Breast epithelium (tissue), 4 donors: ENCODE data around the gene CFL2. TPM values are rescaled to one million over a fixed set of nuclear protein-coding genes. Genes with fewer than 3 reads are reported as not detected.

Source experiments
- DNase-seq, 2 donors: peaks; one replicate each; pipeline ENCODE4 v3.0.0-alpha.2; 2019; ENCODE audit warnings: low spot score in 2 of 2
- H3K27ac ChIP-seq, 2 donors: fragments of 200-600 bp; sonication (generic) in 1 of 2; one replicate each; pipeline ENCODE4 v1.5.1; 2016 to 2019; ENCODE audit warnings: mild to moderate bottlenecking in 1 of 2
- H3K27me3 ChIP-seq, 2 donors: fragments of 200-600 bp; sonication (generic) in 1 of 2; one replicate each; pipeline versions ENCODE4 v1.5.1 to v1.6.0; 2017 to 2019; ENCODE audit warnings: control low read depth in 1 of 2, mild to moderate bottlenecking in 1 of 2
- H3K36me3 ChIP-seq: fragments of 200-600 bp; one replicate; pipeline ENCODE4 v1.5.1; 2019
- H3K4me1 ChIP-seq, 2 donors: fragments of 200-600 bp; sonication (generic); one replicate each; pipeline ENCODE4 v1.5.1; 2016 to 2019; ENCODE audit warnings: control low read depth in 1 of 2
- H3K4me3 ChIP-seq, 3 donors: fragments of 200-600 bp; sonication (generic); 1 replicate in 2 of 3; 2 replicates in 1 of 3; pipeline ENCODE4 v1.5.1; 2016 to 2019; ENCODE audit warnings: mild to moderate bottlenecking in 3 of 3, moderate library complexity in 2 of 3
- H3K9me3 ChIP-seq, 2 donors: fragments of 200-600 bp; sonication (generic) in 1 of 2; one replicate each; pipeline ENCODE4 v1.5.1; 2016 to 2019; ENCODE audit warnings: control low read depth in 1 of 2
- POLR2A ChIP-seq: fragments of 450-650 bp; IDR thresholded peaks from one replicate; pipeline ENCODE4 v1.6.1; 2016; ENCODE audit warnings: antibody characterized with exemption, mild to moderate bottlenecking, moderate library complexity
- POLR2AphosphoS5 ChIP-seq, 3 donors: sonication (generic); formaldehyde crosslinking; IDR thresholded peaks; one replicate each; pipeline ENCODE4 v1.6.1; 2017; ENCODE audit warnings: antibody characterized with exemption in 3 of 3
- intact Hi-C: fragments of 100-400 bp; cut with DNase I; formaldehyde crosslinking; loops from one replicate; pipeline ENCODE4 v1.15.1; 2023; ENCODE audit warnings: low total_unique reads
- total RNA-seq, 3 donors: library from RNA; depleted of rRNA; stranded (reverse); fragments of >200 nt; gene quantifications; one replicate each; pipeline ENCODE4 v1.1.0, GENCODE V29; 2016
- TF ChIP-seq, protein P1 (sequence below), 3 donors: fragments of 450-650 bp; IDR thresholded peaks; one replicate each; pipeline ENCODE4 v1.5.1; 2016 to 2017; ENCODE audit warnings: antibody characterized with exemption in 3 of 3, mild to moderate bottlenecking in 3 of 3, moderate library complexity in 3 of 3

CFL2 gene
- total RNA-seq, 3 donors from 2014 or later, result 28.8 to 75.2 (median 34.4) TPM

DNA sequence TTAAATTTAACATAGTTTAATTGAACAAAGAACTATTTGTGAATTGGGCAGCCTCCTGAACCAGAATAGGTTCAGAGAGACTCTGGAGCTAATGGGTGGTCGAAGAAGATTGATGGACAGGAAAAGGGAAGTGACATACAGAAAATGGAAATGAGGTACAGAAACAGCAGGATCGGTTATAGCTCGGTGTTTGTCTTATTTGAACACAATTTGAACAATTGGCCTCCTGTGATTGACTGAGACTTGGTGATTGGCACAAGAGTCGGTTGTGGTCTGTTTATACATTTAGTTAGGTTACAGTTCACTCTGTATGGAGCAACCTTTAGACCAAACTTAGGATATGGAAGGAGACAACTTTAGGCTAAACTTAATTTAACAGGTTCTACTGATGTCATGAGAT lies 18.4 kb upstream of the CFL2 start:
- H3K4me1 ChIP-seq, result no peaks in the 10 kb centered on the region
- intact Hi-C loops, result no loop called here
- H3K27me3 ChIP-seq, result no peaks in the 10 kb centered on the region

DNA sequence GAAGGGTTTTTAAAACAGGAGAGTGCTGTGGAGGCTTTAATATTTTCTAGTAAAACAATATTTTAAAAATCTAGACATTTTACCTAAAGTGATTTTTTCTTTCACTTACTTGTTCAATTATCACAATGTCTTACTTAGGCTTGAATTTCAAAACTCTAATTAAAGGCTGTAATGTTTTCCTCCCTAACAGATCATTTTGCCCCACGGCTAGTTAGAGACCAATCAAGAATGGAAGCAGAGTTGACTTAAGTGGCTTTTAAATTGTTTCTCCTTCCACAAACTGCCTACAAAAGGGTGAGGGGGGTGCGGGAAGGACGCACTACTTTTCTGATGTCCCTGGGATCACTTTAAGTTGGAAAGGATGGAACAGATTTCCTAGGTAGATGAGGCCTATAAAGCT lies 9.5 kb upstream of the CFL2 start:
- no peak for DNase-seq
- Histone ChIP-seq H3K9me3 (no peaks in the 10 kb centered on the region), H3K27ac (no peak overlapping the region), H3K27me3 (no peaks in the 10 kb centered on the region), H3K4me1 (no peaks in the 10 kb centered on the region), H3K4me3 (no peak overlapping the region), H3K36me3 (no peaks in the 10 kb centered on the region)
- intact Hi-C loops, result no loop called here
- TF ChIP-seq, protein P1, sequence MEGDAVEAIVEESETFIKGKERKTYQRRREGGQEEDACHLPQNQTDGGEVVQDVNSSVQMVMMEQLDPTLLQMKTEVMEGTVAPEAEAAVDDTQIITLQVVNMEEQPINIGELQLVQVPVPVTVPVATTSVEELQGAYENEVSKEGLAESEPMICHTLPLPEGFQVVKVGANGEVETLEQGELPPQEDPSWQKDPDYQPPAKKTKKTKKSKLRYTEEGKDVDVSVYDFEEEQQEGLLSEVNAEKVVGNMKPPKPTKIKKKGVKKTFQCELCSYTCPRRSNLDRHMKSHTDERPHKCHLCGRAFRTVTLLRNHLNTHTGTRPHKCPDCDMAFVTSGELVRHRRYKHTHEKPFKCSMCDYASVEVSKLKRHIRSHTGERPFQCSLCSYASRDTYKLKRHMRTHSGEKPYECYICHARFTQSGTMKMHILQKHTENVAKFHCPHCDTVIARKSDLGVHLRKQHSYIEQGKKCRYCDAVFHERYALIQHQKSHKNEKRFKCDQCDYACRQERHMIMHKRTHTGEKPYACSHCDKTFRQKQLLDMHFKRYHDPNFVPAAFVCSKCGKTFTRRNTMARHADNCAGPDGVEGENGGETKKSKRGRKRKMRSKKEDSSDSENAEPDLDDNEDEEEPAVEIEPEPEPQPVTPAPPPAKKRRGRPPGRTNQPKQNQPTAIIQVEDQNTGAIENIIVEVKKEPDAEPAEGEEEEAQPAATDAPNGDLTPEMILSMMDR (IDR thresholded peaks at IDR 0.05), result no peak
- TF ChIP-seq POLR2A, result no peak
- no peak for TF ChIP-seq POLR2AphosphoS5 (IDR thresholded peaks at IDR 0.05)

More for the DNA sequence above, 18.4 kb upstream of the CFL2 start:
- H3K36me3 ChIP-seq, result no peaks in the 10 kb centered on the region
- H3K4me3 ChIP-seq, result no peak overlapping the region
- TF ChIP-seq, protein P1 (IDR thresholded peaks at IDR 0.05), result no peak
- no peak for TF ChIP-seq POLR2A
- no peak for TF ChIP-seq POLR2AphosphoS5 (IDR thresholded peaks at IDR 0.05)
- no peak for DNase-seq
- H3K9me3 ChIP-seq, result no peaks in the 10 kb centered on the region
- no peak overlapping the region for H3K27ac ChIP-seq

DNA sequence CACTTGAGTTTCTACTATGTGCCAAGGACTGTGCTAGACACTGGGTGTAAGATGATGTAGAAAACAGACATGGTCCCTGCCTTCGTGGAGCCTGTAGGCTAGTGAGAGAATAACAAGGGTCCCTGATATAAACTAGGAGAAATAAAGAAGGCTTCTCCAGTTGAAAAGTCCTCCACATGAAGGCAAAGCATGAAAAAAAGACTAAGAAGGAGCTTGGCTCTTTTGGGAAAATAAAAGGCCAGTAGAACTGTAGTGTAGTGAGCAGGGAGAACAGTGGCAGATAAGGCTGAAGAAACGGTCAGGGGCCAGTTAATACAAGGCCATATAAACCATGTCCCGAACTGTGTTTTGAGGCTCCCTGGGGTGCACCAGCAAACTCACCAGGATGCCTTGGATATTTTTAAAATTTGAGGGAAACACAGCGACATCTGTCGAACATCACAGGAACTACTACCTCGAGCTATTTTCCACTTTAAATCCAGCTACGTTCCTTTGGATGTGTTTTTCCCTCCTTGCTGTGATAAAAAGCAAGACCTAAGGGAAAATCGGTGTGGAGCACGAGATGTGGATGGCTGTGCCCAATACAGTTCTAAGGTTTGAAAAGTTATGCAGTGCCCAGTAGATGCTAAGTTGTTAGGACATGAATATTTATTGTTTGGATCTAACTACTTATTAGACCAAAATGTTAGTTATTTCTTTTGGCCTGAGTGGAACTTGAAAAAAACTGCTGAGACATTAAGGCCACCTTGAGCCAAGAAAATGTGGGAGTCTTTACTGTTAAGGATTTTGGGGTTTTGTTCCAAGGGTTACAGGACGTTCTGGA lies 8.5 kb upstream of the CFL2 start:
- H3K27ac ChIP-seq, result no peak overlapping the region
- no peaks in the 10 kb centered on the region for H3K9me3 ChIP-seq
- intact Hi-C loops, result no loop called here
- H3K4me3 ChIP-seq, result no peak overlapping the region
- TF ChIP-seq POLR2AphosphoS5 (IDR thresholded peaks at IDR 0.05), result no peak
- TF ChIP-seq, protein P1 (IDR thresholded peaks at IDR 0.05), result peak; percentile 61 to 71 (median 63)
- DNase-seq, result no peak
- no peaks in the 10 kb centered on the region for H3K36me3 ChIP-seq
- H3K27me3 ChIP-seq, result no peaks in the 10 kb centered on the region
- H3K4me1 ChIP-seq, result no peaks in the 10 kb centered on the region

DNA sequence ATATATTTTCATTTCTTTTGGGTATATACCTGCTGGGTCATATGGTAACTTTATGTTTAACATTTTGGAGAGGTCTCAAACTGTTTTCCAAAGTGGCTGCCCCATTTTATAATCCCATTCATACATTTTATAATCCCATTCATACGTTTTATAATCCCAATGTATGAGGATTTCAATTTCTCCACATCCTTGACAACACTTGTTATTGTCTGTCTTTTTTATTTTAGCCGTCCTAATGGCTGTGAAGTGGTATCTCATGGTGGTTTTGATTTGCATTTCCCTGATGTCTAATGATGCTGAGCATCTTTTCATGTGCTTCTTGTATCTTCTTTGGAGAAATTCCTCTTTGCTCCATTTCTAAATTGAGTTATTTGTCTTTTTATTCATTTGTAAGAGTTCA lies 6.7 kb upstream of the CFL2 start:
- Histone ChIP-seq H3K36me3 (no peaks in the 10 kb centered on the region), H3K4me3 (no peak overlapping the region), H3K9me3 (no peaks in the 10 kb centered on the region), H3K27ac (no peak overlapping the region), H3K4me1 (no peaks in the 10 kb centered on the region), H3K27me3 (no peaks in the 10 kb centered on the region)
- TF ChIP-seq POLR2A (no peak), POLR2AphosphoS5 (IDR thresholded peaks at IDR 0.05) (no peak)
- TF ChIP-seq, protein P1 (IDR thresholded peaks at IDR 0.05), result no peak
- no peak for DNase-seq
- intact Hi-C loops, result no loop called here

DNA sequence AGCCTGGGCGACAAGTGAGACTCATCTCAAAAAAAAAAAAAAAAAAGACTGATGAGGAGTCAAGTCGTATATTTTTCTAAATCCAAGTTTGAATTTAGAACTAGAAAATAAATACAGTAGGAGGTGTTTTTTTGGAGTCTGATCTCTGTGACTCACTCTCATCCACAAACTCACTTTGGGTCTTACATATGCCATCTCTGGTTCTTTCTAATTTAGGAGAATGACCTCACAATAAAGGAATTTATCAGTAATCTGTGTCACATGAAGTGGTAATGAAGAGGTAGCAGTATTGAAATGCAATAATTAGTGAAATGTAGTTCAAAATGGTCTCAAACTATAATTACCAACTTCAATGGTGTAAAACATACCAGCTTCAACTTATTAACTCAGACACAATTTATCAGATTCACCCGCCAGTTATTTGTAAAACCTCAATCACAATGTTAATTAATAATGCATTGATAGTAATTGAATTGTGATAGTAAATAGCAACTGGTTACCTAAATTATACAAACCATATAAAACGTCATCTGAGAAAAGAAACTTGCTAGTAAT lies 4.4 kb upstream of the CFL2 start:
- intact Hi-C loops, result no loop called here

More for the DNA sequence above, 4.4 kb upstream of the CFL2 start:
- Histone ChIP-seq H3K27ac (no peak overlapping the region), H3K27me3 (no peaks in the 10 kb centered on the region), H3K9me3 (no peaks in the 10 kb centered on the region), H3K36me3 (no peaks in the 10 kb centered on the region), H3K4me3 (no peak overlapping the region), H3K4me1 (no peaks in the 10 kb centered on the region)
- no peak for DNase-seq
- TF ChIP-seq, protein P1 (IDR thresholded peaks at IDR 0.05), result no peak
- TF ChIP-seq POLR2AphosphoS5 (IDR thresholded peaks at IDR 0.05) (no peak), POLR2A (no peak)
